K562 (cell line): ENCODE measurements around the gene PIANP. TPM values are rescaled to one million over a fixed set of nuclear protein-coding genes. Genes with fewer than 3 reads are reported as not detected.

Experiments
- CBFB ChIP-seq: sonication (generic); formaldehyde crosslinking; IDR thresholded peaks from 2 replicates; pipeline ENCODE4 v1.4.0; 2020; ENCODE audit warnings: mild to moderate bottlenecking, missing genetic modification reagents
- CHD2 ChIP-seq: IDR thresholded peaks from 2 replicates; pipeline ENCODE4 v1.6.1; 2011; ENCODE audit warnings: low read depth, low read length
- CREB3L1 ChIP-seq: fragments of 450-650 bp; IDR thresholded peaks from 2 replicates; pipeline ENCODE4 v1.6.1; 2014; ENCODE audit warnings: low read depth, mild to moderate bottlenecking, moderate library complexity, borderline replicate concordance
- ERF ChIP-seq: fragments of 450-650 bp; formaldehyde crosslinking; IDR thresholded peaks from 2 replicates; pipeline ENCODE4 v1.4.0; 2020; ENCODE audit warnings: mild to moderate bottlenecking, mixed read lengths
- HDAC6 ChIP-seq: IDR thresholded peaks from 2 replicates; pipeline ENCODE4 v1.6.1; 2012; ENCODE audit warnings: low read depth, mild to moderate bottlenecking, control low read depth, inconsistent platforms, low read length, moderate library complexity
- HDGF ChIP-seq: fragments of 450-650 bp; IDR thresholded peaks from 2 replicates; pipeline ENCODE4 v1.6.1; 2016
- LCOR ChIP-seq: sonication (generic); formaldehyde crosslinking; IDR thresholded peaks from 2 replicates; pipeline ENCODE4 v1.8.0; 2022; ENCODE audit warnings: mild to moderate bottlenecking, missing genetic modification reagents
- MCM7 ChIP-seq, 2 experiments: fragments of 450-650 bp; IDR thresholded peaks; 2 replicates each; pipeline ENCODE4 v1.6.1; 2016 to 2018
- NCOR1 ChIP-seq: fragments of 450-650 bp; IDR thresholded peaks from 2 replicates; pipeline ENCODE4 v1.6.1; 2016; ENCODE audit warnings: mild to moderate bottlenecking, moderate library complexity
- PRDM10 ChIP-seq: fragments of 450-650 bp; IDR thresholded peaks from 2 replicates; pipeline ENCODE4 v1.6.1; 2018; ENCODE audit not compliant: partially characterized antibody
- RAD51 ChIP-seq: fragments of 450-650 bp; IDR thresholded peaks from 2 replicates; pipeline ENCODE4 v1.7.1; 2016; ENCODE audit warnings: low read depth, mild to moderate bottlenecking, borderline replicate concordance
- SAFB ChIP-seq: fragments of 200-400 bp; formaldehyde crosslinking; IDR thresholded peaks from 2 replicates; pipeline ENCODE4 v1.6.1; 2017; ENCODE audit warnings: low read depth, low read length, borderline replicate concordance
- TEAD2 ChIP-seq: fragments of 450-650 bp; IDR thresholded peaks from 2 replicates; pipeline ENCODE4 v1.6.1; 2016; ENCODE audit warnings: missing genetic modification characterization, control low read depth, missing compliant biosample characterization
- TRIM28 ChIP-seq: fragments of 450-650 bp; IDR thresholded peaks from 2 replicates; pipeline ENCODE4 v1.6.1; 2017
- ZBTB12 ChIP-seq: fragments of 250-450 bp; sonication (Bioruptor Pico); IDR thresholded peaks from 2 replicates; pipeline ENCODE4 v1.4.0; 2020
- ZNF583 ChIP-seq: fragments of 250-450 bp; sonication (Bioruptor Pico); IDR thresholded peaks from 2 replicates; pipeline ENCODE4 v1.4.0; 2020
- ZNF609 ChIP-seq: sonication (generic); formaldehyde crosslinking; IDR thresholded peaks from 2 replicates; pipeline ENCODE4 v1.8.1; 2023; ENCODE audit warnings: missing genetic modification reagents, mild to moderate bottlenecking, borderline replicate concordance
- polyA plus RNA-seq, 8 experiments: library from polyadenylated mRNA; depleted of rRNA in 4 of 8; stranded (reverse) in 5 of 8; unstranded in 3 of 8; fragments of >200 nt; fragmentation: Nextera tagmentation in 2 of 8; fragmentation: Illumina TruSeq in 1 of 8; extraction: Ambion mirVana in 2 of 8; extraction: Trizol in 1 of 8; gene quantifications; 2 replicates each; pipeline versions ENCODE4 v1.2.1 to v1.2.3, GENCODE V29; 2011 to 2014; ENCODE audit warnings: inconsistent platforms in 1 of 8, missing spikeins in 1 of 8
- total RNA-seq, 7 experiments: library from RNA; depleted of rRNA in 6 of 7; stranded (reverse); fragments of >200 nt in 6 of 7; fragmentation: Illumina TruSeq in 2 of 7; extraction: Trizol in 2 of 7; gene quantifications; 2 replicates each; pipeline versions ENCODE4 v1.2.1 to v1.2.3, GENCODE V29; 2011 to 2021; ENCODE audit warnings: low replicate concordance in 1 of 7

The PIANP gene
- total and polyA plus RNA-seq, 9 of the 15 experiments (the other 6 are each of a cell fraction or from before 2014, with no cell fraction given) = 0.07 TPM; not detected in 8

- no peak; the same call in 1 of the 2 replicates for TF ChIP-seq ZNF609
- TF ChIP-seq RAD51 = no peak
- TF ChIP-seq PRDM10 = peak; percentile 10
- TF ChIP-seq CHD2 = peak; percentile 84
- peak; percentile 91 for TF ChIP-seq ZBTB12
- no peak for TF ChIP-seq MCM7 (IDR thresholded peaks at IDR 0.05)
- TF ChIP-seq HDGF = no peak
- TF ChIP-seq SAFB = peak; percentile 95
- TF ChIP-seq ZNF583 (CRISPR knock-in tag) = no peak
- no peak for TF ChIP-seq CBFB (CRISPR knock-in tag)
- TF ChIP-seq CREB3L1 = no peak
- TF ChIP-seq TRIM28 = no peak
- TF ChIP-seq TEAD2 (tag) = no peak
- no peak for TF ChIP-seq ERF (CRISPR knock-in tag)
- 0 out of 2 replicates have a peak, but pooled peaks have one; percentile 32 for TF ChIP-seq LCOR (CRISPR knock-in tag)
- peak; percentile 14; the same call in 1 of the 2 replicates for TF ChIP-seq NCOR1
- no peak for TF ChIP-seq HDAC6
These were observed 11.4 kb downstream of the PIANP start, which contains the start of gene ZNF384 (continued) for GRCh38 chr12:6688999-6689882.
